UCSD-AML1 (cell line): ENCODE results near the gene POT1.
A peak's percentile ranks its signal among the peaks of the same experiment; 100 is the strongest.
"Not testable (repeated sequence)": the region's sequence is repeated elsewhere in the genome, so short reads cannot be mapped to it uniquely, and the experiment has no call there.

ENCODE experiments used
- DNase-seq: peaks from one replicate; lab custom pipeline; 2025; ENCODE audit not compliant: unreplicated experiment; lab: John Stamatoyannopoulos, UW

POT1 gene

DNA sequence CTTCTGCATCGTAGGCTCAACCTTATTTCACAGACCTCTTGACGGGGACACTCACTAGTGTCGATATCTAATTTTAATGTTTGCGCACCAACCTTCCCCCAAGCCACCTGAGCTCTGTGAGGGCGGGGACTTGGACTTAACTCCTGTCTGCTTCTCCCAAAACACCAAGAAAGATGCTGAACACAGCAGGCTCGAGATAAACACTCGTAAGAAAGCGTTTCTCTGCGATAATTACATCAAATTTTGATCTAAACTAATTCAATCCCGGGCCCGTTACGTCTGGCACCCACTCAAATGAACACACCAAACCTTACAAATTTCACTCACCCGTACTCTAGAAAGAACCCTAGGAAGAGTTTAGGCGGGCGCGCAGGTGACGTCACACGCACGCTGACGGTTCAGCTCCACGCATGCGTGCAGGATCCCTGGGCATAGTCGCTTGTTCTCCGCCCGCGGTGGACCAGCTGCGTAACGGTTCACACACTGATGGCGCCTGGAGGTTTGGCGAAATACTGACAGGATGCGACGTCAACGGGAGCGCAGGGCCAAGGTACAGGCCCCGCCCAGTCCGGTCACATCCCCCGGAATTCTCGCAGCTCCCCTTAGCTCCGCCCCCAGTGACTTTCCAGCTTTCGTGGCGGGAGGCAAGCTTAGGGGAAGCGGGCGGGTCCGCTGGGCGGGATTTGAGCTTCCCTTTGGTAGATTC lies at the start of gene POT1:
POT1 (minus strand) TSS at position 359 of the 706 bp plus-strand sequence. CDS start 32,652 bp downstream, outside the sequence.
- peak; percentile 93 for DNase-seq

GRCh38 chr7:124975131-124975530 lies 45.5 kb upstream of the POT1 start:
- DNase-seq, result not testable (repeated sequence)

GRCh38 chr7:124965553-124965952 lies 35.9 kb upstream of the POT1 start:
- DNase-seq, result no peak

- DNase-seq, result no peak
These were observed 30.1 kb upstream of the POT1 start for GRCh38 chr7:124959676-124960075.

DNA sequence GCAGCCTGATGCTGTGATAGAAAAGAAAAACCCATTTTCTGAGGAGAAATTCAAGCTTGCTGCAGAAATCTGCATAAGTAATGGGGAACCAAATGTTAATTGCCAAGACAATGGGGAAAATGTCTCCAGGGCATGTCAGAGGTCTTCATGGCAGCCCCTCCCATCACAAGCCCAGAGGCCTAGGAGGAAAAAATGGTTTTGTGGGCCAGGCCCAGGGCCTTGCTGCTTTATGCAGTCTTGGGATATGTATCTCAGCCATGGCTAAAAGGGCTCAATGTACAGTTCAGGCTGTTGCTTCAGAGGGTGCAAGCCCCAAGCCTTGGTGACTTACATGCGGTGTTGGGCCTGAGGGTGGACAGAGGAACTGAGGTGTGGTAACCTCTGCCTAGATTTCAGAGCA lies 28.3 kb upstream of the POT1 start:
- DNase-seq, result not testable (repeated sequence)

- no peak for DNase-seq
These were observed 26.5 kb upstream of the POT1 start for GRCh38 chr7:124956160-124956559.

DNA sequence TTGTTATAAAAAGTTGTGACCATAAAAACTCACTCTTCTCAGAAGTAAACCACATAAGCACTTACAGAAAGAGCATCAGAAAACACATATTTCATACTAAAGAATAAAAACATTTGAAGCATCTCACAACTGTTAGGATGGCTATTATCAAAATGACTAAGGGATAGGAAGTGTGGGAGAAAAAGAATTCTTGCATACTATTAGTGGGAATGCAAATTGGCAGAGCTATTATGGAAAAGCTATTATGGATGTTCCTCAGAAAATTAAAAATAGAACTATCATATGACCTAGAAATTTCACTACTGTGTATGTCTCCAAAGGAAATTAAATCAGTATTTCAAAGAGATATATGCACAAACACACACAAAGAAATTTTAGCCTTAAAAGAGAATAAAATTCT lies 25.2 kb upstream of the POT1 start:
- no peak for DNase-seq

DNA sequence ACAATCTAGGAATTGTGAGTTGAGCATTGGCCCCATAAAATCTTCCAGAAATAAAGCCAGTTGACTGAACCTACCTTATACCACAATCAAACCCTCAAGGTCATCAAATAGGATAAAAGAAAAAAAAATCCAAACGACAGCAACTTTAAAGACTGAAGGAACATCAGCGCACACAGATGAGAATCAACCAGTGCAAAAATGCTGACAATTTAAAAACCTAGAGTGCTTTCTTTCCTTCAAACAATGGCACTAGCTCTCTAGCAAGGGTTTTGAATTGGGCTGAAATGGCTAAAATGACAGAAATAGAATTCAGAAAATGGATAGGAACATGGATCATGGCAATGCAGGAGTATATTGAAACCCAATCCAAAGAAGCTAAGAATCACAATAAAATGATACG lies 16.1 kb upstream of the POT1 start:
- no peak for DNase-seq

DNA sequence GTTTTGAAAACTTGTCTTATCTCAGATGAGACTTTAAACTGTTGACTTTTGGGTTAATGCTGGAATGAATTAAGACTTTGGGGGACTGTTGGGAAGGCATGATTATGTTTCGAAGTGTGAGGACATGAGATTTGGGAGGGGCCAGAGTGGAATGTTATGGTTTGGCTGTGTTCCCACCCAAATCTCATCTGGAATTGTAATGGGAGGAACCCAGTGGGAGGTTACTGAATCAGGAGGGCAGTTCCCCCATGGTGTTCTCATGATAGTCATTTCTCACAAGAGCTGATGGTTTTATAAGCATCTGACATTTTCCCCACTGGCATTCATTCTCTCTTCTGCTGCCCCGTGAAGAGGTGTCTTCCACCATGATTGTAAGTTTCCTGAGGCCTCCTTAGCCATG lies 13.8 kb upstream of the POT1 start:
- no peak for DNase-seq

GRCh38 chr7:124942399-124942798 lies 12.8 kb upstream of the POT1 start:
- DNase-seq, result no peak

DNA sequence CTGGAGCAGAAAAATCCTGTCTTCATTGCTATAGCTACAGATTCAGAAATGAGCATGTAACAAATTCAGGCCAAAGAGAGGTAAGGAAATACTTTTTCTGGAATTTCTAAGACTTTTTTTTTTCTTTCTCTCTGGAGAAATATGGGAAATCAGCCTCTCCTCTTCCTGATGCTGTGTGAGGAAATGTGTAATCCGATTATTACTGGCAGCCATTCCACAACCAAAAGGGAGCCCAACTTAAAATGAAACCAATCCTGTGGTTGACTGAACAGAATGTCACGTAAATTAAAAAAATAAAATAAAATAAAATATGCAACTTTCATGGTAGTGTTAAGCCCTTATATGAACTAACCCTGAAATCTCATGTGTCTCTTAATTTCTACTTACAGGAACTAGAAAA lies 10.7 kb upstream of the POT1 start:
- DNase-seq, result no peak

GRCh38 chr7:124938128-124938527 lies 8.5 kb upstream of the POT1 start:
- DNase-seq, result no peak

DNA sequence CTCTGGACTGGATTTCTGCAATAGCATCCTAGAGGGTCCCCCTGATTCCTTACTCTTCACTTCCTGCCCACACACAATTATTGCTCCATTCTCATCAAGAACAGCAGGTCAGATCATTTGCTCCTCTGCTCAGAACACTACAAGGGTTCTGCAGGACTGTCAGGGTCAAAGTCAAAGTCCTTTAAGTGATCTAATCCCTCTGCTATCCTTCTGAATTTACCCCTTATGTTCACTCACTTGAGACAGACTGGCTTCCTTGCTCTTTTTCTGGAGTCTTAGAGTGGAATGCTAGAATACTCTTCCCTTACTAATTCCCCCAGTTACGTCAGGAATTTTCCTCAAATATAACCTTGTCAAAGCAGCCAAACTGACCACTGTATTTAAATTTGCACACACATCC lies 7.5 kb upstream of the POT1 start:
- no peak for DNase-seq

- DNase-seq, result no peak
These were observed 5.2 kb upstream of the POT1 start for GRCh38 chr7:124934841-124935240.

GRCh38 chr7:124930655-124931597 lies 1.3 kb upstream of the POT1 start:
- peak; percentile 28 for DNase-seq

GRCh38 chr7:124930173-124930623 lies 573 bp upstream of the POT1 start:
- no peak for DNase-seq

DNA sequence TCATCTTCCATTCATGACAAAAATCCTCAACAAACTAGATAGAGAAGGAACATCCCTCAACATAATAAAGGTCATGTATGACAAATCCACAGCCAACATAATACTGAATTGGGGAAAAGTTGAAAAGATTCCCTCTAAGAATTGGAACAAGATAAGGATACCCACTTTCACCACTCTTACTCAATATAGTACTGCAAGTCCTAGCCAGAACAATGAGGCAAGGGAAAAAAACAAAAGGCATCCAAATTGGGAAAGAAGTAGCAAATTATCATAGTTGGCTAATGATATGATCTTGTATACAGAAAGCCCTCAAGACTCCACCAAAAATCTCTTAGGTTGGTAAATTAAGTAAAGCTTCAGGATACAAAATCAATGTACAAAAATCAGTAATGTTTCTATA lies 4.7 kb downstream of the POT1 start:
- DNase-seq, result no peak

- DNase-seq, result no peak
These were observed 7.4 kb downstream of the POT1 start for GRCh38 chr7:124922200-124922599.

DNA sequence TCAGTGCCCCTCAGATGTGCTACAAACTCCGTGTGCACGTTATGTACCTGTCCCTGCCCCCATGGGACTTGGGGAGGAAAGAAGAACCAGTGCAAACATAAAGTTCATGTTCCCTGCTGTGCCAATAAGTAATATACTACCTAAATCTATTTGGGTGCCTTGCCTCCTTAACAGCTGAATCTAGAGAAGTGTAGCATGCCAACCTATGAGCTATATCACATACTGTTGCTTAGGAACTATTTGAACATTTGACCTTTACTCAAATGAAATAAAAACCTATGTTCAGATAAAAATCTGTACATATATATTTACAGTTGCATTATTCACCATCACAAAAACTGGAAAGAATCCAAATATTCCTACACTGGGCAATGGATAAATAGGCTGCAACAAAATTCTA lies 9.8 kb downstream of the POT1 start:
- no peak for DNase-seq

- DNase-seq, result no peak
These were observed 11.0 kb downstream of the POT1 start for GRCh38 chr7:124918662-124919061.

- DNase-seq, result no peak
These were observed 14.4 kb downstream of the POT1 start for GRCh38 chr7:124915242-124915641.

DNA sequence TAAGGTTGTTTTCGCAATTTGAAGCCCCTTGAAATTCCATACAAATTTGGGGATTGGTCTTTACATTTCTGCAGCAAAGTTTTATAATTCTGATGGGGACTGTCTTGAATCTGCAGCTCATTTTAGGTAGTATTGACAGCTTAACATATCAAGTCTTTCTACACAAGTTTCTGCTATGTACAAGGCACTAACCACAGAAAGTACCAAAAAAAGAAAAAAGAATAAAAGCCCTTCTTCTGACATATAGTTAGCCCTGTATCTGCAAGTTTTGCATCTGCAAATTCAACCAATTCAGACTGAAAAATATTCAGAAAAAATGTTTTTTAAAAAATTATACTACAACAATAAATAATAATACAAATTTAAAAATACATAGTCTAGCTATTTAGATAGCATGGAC lies 15.3 kb downstream of the POT1 start:
- no peak for DNase-seq
